ENCODE results near the gene INPP4A.

The INPP4A gene

GRCh38 chr2:98476192-98476868 lies 31.7 kb downstream of the INPP4A start:
- TF ChIP-seq GABPA (IDR thresholded peaks at IDR 0.05; ENCODE audit: low read depth) (no peak), POLR2AphosphoS5 (IDR thresholded peaks at IDR 0.05; ENCODE audit: low read depth) (no peak), REST (IDR thresholded peaks at IDR 0.05; ENCODE audit: insufficient replicate concordance, low read depth) (no peak), SPI1 (IDR thresholded peaks at IDR 0.05; ENCODE audit: borderline replicate concordance, low read depth) (no peak)
- TF ChIP-seq, protein P1, sequence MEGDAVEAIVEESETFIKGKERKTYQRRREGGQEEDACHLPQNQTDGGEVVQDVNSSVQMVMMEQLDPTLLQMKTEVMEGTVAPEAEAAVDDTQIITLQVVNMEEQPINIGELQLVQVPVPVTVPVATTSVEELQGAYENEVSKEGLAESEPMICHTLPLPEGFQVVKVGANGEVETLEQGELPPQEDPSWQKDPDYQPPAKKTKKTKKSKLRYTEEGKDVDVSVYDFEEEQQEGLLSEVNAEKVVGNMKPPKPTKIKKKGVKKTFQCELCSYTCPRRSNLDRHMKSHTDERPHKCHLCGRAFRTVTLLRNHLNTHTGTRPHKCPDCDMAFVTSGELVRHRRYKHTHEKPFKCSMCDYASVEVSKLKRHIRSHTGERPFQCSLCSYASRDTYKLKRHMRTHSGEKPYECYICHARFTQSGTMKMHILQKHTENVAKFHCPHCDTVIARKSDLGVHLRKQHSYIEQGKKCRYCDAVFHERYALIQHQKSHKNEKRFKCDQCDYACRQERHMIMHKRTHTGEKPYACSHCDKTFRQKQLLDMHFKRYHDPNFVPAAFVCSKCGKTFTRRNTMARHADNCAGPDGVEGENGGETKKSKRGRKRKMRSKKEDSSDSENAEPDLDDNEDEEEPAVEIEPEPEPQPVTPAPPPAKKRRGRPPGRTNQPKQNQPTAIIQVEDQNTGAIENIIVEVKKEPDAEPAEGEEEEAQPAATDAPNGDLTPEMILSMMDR (IDR thresholded peaks at IDR 0.05; ENCODE audit: insufficient read depth, low read length) = no peak
- DNase-seq (ENCODE audit: low read depth in 1 of 2, low spot score in 1 of 2) = no peak
- Histone ChIP-seq H3K4me3 (replicated peaks; ENCODE audit: insufficient read depth, low read length) (no peak overlapping the region), H3K27me3 (ENCODE audit: insufficient read depth, poor library complexity, severe bottlenecking) (no peaks in the 10 kb centered on the region), H3K27ac (replicated peaks) (no peak overlapping the region)

DNA sequence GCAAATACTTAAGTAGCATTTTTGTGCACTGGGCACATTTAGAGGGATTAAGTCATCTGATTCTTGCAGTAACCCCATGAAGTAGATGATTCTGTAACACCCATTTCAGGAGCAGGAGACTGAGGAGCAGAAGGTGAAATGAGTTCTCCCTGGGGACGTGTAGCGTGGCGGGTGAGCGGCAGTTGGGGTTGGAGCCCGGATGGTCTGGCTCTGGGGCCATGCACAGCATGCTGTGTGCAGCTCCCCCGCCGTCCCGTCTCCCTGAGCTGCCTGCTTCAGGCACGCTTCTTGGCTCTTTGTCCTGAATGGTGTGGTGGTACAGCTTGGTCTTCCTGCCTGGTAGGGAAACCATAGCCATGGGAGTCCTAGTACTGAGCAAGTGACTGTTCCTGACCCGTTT lies 32.4 kb downstream of the INPP4A start:
- TF ChIP-seq, protein P1 (IDR thresholded peaks at IDR 0.05; ENCODE audit: insufficient read depth, low read length) = no peak
- TF ChIP-seq REST (IDR thresholded peaks at IDR 0.05; ENCODE audit: insufficient replicate concordance, low read depth) = no peak
- no peak overlapping the region for H3K4me3 ChIP-seq (replicated peaks; ENCODE audit: insufficient read depth, low read length)
- DNase-seq (ENCODE audit: low read depth in 1 of 2, low spot score in 1 of 2) = no peak
- H3K27me3 ChIP-seq (ENCODE audit: insufficient read depth, poor library complexity, severe bottlenecking) = no peaks in the 10 kb centered on the region
- no peak overlapping the region for H3K27ac ChIP-seq (replicated peaks)

- Histone ChIP-seq H3K4me3 (replicated peaks; ENCODE audit: insufficient read depth, low read length) (no peak overlapping the region), H3K27me3 (ENCODE audit: insufficient read depth, poor library complexity, severe bottlenecking) (no peaks in the 10 kb centered on the region), H3K27ac (replicated peaks) (no peak overlapping the region)
- no peak for DNase-seq (ENCODE audit: low read depth in 1 of 2, low spot score in 1 of 2)
- TF ChIP-seq GABPA (IDR thresholded peaks at IDR 0.05; ENCODE audit: low read depth) (no peak), POLR2AphosphoS5 (IDR thresholded peaks at IDR 0.05; ENCODE audit: low read depth) (no peak), SPI1 (IDR thresholded peaks at IDR 0.05; ENCODE audit: borderline replicate concordance, low read depth) (no peak), REST (IDR thresholded peaks at IDR 0.05; ENCODE audit: insufficient replicate concordance, low read depth) (no peak)
- TF ChIP-seq, protein P1 (IDR thresholded peaks at IDR 0.05; ENCODE audit: insufficient read depth, low read length) = no peak
Measured at GRCh38 chr2:98477506-98477905, 32.8 kb downstream of the INPP4A start.

Measured in HL-60 (cell line).